ENCODE results near the gene KCTD2.
"Not testable (repeated sequence)": the region's sequence is repeated elsewhere in the genome, so short reads cannot be mapped to it uniquely, and the experiment has no call there.

The KCTD2 gene

DNA sequence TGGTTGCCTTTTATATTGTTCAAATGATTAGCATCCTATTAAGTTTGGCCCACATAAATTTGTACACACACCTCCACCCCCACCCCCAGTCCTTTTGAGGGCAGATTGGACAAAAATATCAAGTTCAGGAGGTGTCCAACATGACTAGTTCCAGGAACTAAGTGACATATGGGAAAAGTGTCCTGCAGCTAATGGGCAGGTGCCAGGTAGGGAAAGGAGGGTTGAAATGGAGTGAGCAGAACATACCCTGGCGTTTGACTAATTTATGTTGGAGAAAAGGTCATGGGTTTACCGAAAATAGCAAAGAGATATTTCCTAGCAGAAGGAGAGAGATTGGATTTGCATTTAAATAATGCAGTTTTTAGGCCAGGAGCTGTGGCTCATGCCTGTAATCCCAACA lies 4.9 kb downstream of the KCTD2 start:
- no peak for DNase-seq (ENCODE audit: low read depth in 2 of 2)

DNA sequence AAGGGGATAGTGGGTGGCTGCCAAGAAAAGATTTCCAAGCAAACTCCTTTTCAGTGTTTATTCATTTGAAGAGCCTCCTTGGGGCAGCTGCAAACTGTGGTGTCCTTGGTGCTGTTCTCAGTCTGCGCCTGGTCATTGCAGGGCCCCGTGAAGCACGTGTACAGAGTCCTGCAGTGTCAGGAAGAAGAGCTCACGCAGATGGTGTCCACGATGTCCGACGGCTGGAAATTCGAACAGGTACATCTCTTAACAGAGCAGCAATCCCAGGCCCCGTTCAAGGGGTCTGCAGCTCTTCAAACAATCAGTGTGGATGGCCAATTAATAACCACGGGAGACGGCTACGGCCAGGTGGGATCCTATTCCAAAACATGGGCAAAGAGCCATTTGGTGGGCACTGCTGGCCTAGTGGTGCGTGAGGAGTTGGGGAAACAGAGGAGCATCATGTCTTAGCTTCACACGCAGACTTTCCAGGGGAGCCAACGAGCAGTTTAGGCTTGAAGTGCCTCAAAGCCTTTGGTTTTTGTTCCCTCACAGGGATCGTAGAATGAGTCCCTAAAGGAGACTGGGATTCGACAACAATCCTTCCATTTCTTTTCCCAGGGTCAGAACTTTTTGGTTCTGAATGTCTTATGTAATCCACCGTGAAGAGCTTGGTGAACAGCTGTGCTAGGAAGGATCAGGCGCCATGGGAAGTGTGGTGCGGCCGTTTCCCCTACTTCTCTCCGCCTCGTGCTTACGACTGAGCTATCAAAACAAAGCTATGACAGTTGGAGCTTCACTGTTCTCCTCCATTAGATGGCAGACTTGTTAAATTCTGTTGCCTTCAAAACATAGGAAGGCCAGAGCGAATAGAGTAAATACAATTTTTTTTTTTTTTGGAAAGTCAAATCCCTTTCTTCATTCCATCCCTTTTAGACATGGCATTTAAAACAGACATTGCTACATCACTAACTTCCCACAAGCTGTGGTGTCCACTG lies 12.6 kb downstream of the KCTD2 start:
- DNase-seq (ENCODE audit: low read depth in 2 of 2), result no peak

DNA sequence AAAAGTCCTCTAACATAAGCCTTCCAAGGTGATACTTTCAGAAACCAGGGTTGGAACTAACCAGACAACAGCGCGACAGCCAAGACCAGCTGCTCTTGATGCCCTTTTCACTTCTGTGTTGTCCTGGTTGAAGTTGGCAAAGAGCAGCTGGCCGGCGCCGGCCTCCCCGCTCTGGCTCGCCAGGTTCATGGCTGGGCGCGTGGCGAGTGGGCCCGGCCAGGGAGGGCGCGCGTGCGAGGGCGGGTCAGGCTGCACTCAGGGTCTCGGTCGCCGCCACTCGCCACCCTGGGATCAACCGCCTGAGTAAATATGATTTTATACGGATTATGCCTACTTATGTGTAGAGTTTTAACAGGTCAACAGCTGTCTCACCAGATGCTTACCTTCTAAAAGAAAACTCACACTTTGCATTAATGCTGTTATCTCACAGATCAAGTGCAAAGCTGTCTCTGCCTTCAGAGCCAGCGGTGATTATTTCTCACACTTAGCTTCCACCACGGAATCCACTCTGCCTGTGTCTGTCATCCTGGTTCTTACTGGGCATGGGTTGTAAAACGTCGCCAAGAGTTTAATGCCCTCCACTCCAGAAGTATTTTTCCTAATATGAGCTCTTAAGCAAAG lies 13.5 kb downstream of the KCTD2 start:
- DNase-seq (ENCODE audit: low read depth in 2 of 2), result no peak

DNA sequence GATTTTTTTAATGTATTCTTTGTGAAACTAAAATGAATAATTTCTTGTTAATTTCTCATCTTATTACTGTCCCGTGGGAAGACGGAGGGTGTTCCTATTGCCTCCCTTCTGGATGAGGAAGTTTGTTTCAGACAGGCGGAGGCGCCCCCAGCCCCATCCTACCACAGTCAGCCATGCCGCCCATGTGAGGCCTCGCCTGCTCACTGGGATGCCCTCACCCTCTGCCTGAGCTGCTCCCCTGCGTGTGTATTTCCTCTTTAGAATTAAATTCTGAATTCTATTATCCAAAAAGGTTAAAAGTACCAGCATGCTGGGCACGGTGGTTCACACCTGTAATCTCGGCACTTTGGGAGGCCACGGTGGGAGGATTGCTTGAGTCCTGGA lies 14.0 kb downstream of the KCTD2 start:
- DNase-seq (ENCODE audit: low read depth in 2 of 2), result no peak

DNA sequence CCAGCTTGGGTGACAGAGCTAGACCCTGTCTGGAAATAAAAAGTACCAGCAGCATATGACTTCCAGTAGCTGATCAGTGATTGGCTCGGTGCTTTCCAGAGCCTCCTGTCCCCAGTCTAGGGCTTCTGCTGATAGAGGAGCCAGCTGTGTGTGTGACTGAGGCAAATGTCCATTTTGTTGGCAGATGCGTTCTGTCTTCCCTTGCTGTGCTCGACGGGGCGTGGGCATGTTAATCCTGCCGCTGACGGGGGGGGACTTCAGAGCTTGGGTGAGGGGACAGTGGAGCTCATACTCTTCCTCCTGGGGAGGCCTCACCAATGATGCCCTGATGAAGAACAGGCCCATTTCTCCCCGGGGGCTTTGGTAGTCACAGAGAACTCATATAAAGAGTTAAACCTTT lies 14.6 kb downstream of the KCTD2 start:
- DNase-seq (ENCODE audit: low read depth in 2 of 2), result no peak

DNA sequence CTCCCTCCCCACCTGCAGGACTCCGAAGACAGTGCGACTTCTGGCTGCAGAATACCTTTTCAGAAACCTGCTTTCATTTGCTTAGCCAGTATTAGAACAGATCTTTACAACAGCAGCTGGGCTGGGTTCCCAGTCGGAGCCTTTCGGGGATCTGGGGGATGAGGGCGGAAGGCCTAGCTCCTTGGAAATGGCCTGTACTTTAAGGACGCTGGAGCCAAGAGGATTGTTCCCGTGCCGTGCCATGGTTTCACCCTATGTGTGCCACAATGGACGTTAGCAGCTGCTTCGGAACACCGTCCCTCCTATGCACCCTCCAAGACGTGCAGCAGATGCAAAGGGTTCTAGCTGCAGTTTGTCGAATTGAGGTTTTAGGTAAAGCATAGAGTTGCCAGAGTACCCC lies 16.2 kb downstream of the KCTD2 start:
- DNase-seq (ENCODE audit: low read depth in 2 of 2), result no peak

DNA sequence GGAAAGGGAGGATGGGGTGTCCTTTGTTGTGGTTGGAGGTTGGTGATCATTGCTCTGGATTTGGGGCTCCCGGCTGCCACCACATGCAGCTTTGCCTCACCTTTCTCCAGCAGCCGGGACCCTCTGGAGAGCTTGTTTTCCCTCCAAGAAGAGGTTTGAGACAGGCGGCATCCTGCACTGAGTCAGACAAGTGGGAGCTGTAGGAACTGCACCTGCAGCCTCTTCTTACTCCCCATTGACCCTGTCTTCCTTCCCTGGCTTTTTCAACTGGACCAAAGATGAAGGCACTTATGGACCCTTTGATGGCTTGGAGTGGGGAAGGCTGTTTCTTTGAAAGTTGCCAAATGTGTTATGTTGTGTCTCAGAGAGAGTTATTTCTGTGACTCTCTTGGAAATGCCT lies 16.6 kb downstream of the KCTD2 start:
- DNase-seq (ENCODE audit: low read depth in 2 of 2), result no peak

DNA sequence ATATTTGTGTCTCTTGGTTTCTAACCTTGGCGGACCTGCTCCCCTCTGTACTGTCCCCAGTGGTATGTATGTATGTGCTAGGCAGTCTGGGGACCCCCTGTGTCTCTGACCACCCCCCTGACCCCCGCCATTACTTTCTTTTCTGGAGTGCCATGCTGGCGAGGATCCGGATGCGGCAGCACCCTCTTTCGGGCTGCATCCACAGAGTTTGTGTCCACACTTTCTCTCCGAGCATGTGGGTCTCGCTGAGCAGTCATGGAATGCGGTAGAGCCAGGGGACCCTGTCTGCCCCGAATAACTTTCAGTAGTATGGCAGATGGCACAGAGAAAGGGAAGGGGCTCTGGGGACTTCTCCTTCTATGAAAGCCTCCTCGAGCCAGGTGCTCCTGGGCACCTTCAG lies 17.0 kb downstream of the KCTD2 start:
- DNase-seq (ENCODE audit: low read depth in 2 of 2), result no peak

DNA sequence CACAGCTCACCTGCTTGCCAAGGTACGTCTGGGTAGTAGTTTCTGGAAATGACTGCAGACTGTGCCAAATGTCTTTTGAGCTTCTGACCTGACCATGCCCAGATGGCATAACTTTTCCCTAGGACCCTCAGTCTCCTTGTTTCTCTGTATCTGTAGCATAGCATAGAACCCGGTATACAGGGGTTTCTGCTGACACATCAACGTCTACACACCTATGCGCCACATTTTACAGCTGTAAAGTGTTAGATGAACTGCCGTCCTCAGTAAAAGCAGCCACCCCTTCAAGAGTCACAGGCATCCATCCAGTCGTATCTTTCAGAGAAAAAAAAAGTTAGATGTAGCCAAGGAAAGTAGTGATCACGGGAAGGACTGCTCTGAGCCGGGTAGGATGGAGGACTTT lies 17.4 kb downstream of the KCTD2 start:
- no peak for DNase-seq (ENCODE audit: low read depth in 2 of 2)

DNA sequence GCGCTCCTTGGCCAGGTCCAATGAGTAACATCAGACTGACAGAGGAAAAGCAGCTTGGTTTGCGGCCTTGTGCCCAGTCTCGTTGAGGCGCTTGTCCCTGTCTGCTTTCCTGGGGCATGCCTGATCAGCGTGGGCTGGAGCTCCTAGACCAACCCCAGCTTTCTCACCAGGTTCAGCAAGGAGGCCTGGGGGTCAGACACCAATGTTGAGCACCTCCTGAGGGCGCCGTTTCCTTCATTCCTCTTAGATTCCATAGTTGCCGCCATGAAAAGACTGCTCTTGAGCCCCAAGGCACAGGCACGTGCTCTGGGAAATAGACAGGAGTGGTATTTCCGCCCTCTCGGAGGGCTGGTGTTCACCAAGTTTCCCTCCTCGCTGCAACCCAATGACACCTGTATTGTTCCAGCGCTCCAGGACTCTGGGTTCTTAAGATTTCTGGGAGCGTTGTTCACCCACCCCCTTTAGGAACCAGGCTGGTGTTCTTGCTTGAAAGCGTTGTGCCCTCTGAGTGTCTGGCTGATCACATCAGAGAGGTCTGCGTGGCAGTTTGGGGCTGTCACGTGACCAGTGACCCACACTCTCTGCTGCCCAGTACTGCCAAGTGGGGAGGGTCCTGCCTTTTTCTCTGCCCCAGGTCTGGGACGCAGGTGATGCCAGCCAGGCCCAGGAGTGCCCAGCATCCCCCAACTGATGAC lies 18.0 kb downstream of the KCTD2 start:
- DNase-seq (ENCODE audit: low read depth in 2 of 2), result no peak

DNA sequence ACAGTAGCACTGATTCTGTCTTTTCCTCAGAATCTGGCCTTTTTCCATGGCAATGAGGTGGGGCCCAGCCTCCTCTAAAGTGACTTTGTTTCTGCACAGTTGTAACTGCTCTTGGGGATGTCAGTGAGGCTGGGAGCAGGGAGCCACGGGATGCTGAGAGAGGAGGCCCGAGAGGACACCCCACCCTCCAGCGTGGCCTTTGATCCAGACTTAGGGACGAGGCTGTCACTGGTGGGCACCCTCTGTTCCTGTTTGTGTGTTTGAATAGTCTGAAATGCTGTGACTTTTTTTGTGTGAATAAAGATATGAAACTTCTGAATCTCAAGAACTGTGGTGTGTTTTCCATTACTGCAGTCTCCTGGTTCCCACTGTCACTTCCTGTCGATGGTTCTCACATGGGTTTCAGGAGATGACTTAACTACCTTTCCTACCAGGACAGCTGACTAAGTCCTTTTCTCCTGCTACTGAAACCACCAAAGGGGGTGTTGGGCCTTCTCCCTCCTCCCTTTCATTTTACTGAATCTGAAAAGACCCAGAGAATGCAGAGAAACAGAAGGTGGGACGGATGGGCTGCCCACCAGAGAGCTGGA lies 18.6 kb downstream of the KCTD2 start:
- DNase-seq (ENCODE audit: low read depth in 2 of 2), result no peak

DNA sequence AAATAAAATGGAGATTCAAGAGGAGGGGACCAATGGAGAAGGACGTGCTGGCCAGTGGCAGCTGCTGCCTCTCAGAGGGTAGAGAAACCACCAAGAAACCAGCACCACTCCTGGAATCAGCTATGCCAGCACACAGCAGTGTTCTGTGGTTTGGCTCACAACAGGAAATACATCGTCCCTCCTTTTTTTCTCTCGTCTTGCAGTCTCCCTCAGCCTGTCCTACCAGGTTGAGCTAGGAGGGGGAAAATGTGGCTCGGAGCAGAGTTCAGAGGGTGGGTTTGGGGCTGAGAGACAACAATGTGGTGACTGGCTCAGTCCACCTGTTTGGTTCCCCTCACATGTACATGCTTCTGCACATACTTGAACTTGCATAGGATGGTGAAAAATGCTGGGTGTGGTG lies 20.8 kb downstream of the KCTD2 start:
- DNase-seq (ENCODE audit: low read depth in 2 of 2), result no peak

DNA sequence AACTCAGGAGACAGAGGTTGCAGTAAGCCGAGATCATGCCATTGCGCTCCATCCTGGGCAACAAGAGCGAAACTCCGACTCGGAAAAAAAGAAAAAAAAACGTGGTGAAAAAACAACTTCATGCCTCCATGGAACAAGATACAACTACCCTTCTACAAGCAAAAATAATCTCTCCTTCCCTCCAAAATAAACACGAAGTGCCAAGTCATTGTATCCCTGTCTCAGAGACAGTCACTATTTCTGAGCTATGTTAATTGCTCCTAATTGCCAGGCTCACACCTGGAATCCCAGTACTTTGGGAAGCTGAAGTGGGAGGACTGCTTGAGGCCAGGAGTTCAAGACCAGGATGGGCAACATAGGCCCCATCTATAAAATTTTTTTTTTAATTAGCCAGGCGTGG lies 21.7 kb downstream of the KCTD2 start:
- DNase-seq (ENCODE audit: low read depth in 2 of 2), result no peak

DNA sequence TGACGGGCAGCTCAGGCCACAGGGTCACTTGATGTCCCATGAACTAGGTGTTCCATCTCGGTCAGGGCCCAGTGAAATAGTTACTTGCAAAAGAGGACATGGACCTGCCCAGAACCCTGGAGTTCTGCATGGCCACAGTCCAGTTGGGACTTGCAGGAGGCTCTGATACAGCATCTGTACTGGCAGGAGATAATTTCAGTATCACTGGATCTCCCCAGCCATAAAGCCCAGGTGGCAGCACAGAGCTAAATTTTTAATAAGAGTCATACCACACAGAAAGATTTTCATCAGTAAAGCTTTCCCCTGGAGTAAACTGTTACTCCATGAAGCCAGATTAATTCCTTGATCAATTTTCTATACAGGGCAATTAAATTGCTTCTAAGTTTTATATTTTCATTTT lies 22.8 kb downstream of the KCTD2 start:
- DNase-seq (ENCODE audit: low read depth in 2 of 2), result no peak

DNA sequence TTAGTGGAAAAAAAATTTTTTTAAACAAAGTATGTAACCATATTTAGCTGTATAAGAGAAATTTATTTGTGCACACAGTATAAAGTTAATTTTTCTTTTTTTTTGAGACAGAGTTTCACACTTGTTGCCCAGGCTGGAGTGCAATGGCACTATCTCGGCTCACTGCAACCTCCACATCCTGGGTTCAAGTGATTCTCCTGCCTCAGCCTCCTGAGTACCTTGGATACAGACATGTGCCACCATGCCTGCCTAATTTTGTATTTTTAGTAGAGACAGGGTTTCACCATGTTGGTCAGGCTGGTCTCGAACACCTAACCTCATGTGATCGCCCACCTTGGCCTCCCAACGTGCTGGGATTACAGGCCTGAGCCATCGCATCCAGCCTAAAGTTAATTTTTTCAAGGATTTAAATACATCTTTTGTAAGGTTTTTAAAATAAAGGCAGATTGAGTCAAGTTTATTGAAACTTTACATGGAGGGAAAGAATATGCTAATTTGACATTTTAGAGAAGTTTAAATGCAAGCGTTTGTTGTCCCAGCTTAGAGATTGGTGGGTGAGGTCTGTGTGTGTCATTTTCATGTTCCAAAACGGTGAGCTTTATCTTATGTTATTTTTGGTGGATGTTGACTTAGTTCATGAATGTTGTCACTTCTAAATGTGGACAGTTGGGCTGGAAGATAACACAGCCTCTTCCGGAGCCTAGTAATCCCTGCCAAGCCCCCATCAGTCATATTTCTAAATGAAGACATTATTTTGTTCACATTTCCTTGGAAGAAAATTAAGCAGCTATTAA lies 24.6 kb downstream of the KCTD2 start:
- not testable (repeated sequence) for DNase-seq (ENCODE audit: low read depth in 2 of 2)

DNA sequence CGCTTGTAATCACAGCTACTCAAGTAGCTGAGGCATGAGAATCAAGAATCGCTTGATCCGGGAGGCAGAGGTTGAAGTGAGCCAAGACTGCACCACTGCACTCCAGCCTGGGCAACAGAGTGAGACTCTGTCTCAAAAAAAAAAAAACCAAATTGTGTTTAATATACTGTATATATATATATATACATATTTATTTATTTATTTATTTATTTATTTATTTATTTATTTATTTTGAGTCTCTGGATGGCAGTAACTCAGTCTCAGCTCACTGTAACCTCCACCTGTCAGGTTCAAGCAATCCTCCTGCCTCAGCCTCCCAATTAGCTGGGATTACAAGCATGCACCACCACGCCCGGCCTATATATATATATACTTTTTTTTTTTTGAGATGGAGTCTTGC lies 25.9 kb downstream of the KCTD2 start:
- not testable (repeated sequence) for DNase-seq (ENCODE audit: low read depth in 2 of 2)

DNA sequence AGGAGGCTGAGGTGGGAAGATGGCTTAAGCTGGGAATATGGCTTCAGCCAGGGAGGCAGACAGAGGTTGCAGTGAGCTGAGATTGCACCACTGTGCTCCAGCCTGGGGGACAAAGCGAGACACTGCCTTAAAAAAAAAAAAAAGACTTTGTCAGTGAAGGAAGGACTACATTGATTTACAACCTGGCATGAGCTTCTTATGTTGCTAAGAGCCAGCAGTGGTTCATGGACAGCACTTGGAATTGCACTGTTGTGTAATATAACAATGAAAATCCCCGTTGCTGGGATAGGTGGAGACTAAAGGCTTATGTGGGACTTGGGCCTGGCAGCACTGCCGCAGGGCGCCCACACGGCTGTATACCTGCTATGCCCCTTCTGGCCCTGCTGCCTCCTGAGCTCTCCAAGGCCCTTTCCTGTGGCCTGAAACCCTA lies 26.6 kb downstream of the KCTD2 start:
- no peak for DNase-seq (ENCODE audit: low read depth in 2 of 2)

DNA sequence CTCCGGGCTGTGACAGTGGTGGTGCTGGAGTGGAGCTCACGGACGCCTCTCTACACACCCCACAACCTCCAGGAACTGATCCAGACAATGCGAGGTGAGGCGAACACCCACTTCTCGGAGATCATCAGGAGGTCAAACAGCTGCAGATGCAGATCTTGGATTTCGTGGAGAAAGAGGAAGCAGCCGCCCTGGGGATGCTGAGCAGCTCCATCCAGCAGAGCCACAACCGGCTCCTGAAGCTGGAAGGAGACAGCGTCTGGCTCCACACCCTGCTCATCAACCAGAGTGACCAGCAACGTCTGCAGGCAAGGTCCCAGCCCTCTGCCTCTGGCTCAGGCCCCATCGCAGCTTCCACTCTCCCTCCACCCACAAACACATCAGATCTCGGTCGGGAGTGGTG lies 27.5 kb downstream of the KCTD2 start:
- no peak for DNase-seq (ENCODE audit: low read depth in 2 of 2)

DNA sequence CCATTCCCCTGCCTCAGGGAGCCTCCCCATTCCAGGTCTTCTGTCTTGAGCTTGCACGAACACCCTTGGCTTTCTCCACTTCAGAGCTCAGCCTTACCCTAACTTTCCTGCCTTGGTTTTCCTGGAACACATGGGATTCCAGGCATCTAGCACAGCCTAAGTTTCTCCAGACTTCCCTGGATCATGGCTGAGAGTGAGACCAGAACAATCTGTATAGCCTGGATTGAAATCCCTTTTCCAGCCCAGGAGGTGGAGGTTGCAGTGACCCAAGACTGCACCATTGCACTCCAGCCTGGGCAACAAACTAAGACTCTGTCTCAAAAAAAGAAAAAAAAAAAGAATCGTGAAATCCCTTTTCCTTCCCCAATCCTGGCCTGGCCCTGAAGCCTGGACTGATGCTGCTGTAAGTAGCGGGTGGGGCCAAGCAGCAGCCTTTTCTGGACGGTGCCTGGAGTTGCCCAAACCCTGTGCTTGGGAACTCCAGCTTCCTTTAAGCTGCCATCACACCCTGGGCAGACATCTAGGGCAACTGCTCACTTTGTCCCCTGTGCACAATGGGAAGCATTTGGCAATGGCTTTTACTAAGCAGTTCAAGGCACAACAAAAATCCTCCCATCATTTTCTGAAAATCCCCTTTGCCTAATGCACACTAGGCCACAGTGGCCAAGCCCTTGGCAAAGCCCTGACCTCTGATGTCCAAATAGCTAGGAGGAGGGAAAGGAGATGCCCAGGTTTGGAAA lies 28.7 kb downstream of the KCTD2 start:
- DNase-seq (ENCODE audit: low read depth in 2 of 2), result no peak

DNA sequence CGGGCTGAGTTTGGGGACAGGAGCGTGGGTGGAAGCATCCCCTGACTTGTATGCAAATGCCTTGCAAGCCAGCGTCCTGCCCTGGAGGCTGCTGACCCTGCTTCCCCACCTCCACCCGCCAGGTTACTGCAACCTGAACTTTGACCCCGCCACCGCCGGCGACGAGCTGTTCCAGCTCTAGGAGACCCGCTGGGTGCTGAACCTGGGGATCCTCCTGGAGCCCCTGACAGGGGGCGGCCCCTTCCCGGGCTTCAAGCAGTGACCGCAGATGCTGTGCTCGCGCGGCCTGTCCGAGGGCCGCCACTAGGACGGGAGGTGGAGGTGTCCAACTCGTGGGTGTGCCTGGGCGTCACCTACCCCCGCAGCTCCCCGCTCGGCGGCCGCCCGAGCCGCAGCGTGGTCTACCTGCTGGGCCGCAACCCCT lies 30.1 kb downstream of the KCTD2 start:
- no peak for DNase-seq (ENCODE audit: low read depth in 2 of 2)

Data from stimulated activated CD4-positive, alpha-beta T cell treated with anti-CD3 and anti-CD28 coated beads, Interleukin-4, amount 100 ng/mL, for 48 hours (primary cell).